Astrocyte (in vitro differentiated cells and primary cell): ENCODE results near the gene DTNA. TPM values are rescaled to one million over a fixed set of nuclear protein-coding genes. Genes with fewer than 3 reads are reported as not detected.

Experiments used
- DNase-seq: peaks from one replicate; pipeline ENCODE4 v3.0.0-alpha.2; 2010; ENCODE audit warnings: low read depth
- FAIRE-seq: peaks from 2 replicates; lab custom pipeline; 2011; peaks lifted over from hg19 to GRCh38; lab: Jason Lieb, UNC
- H2AFZ ChIP-seq: 2 replicates; pipeline ENCODE4 v1.6.0; 2012; ENCODE audit warnings: low read depth, low read length, inconsistent platforms
- H3K27ac ChIP-seq: 2 replicates; pipeline ENCODE4 v1.5.1; 2011; ENCODE audit warnings: low read depth, low read length, inconsistent platforms
- H3K27me3 ChIP-seq: 2 replicates; pipeline ENCODE4 v1.6.0; 2011; ENCODE audit warnings: low read length, inconsistent platforms; ENCODE audit not compliant: insufficient read depth
- H3K36me3 ChIP-seq: 2 replicates; pipeline ENCODE4 v1.5.1; 2011; ENCODE audit warnings: low read length, inconsistent platforms; ENCODE audit not compliant: insufficient read depth
- H3K4me1 ChIP-seq: 2 replicates; pipeline ENCODE4 v1.5.1; 2011; ENCODE audit warnings: low read length, inconsistent platforms; ENCODE audit not compliant: insufficient read depth
- H3K4me2 ChIP-seq: 2 replicates; pipeline ENCODE4 v1.6.0; 2012; ENCODE audit warnings: low read length, inconsistent platforms
- H3K4me3 ChIP-seq: 2 replicates; pipeline ENCODE4 v1.5.1; 2011; ENCODE audit warnings: low read depth, mild to moderate bottlenecking, low read length, inconsistent platforms; ENCODE audit not compliant: insufficient read depth
- H3K79me2 ChIP-seq: 2 replicates; pipeline ENCODE4 v1.6.0; 2012; ENCODE audit warnings: mild to moderate bottlenecking, low read length, inconsistent platforms; ENCODE audit not compliant: insufficient read depth
- H3K9ac ChIP-seq: 2 replicates; pipeline ENCODE4 v1.6.0; 2012; ENCODE audit warnings: mild to moderate bottlenecking, low read length, inconsistent platforms
- H3K9me3 ChIP-seq: 2 replicates; pipeline ENCODE4 v1.5.1; 2012; ENCODE audit warnings: low read depth, mild to moderate bottlenecking, low read length, inconsistent platforms; ENCODE audit not compliant: insufficient read depth
- H4K20me1 ChIP-seq: 2 replicates; pipeline ENCODE4 v1.6.0; 2012; ENCODE audit warnings: low read length, inconsistent platforms; ENCODE audit not compliant: insufficient read depth
- H3K27ac Mint-ChIP-seq: one replicate; pipeline ENCODE4 v1.8.0; 2021; ENCODE audit warnings: mild to moderate bottlenecking, mixed read lengths; ENCODE audit not compliant: unreplicated experiment
- H3K27me3 Mint-ChIP-seq: one replicate; pipeline ENCODE4 v1.8.0; 2021; ENCODE audit warnings: low read depth, mixed read lengths; ENCODE audit not compliant: unreplicated experiment
- H3K36me3 Mint-ChIP-seq: one replicate; pipeline ENCODE4 v1.8.0; 2021; ENCODE audit warnings: low read depth, mixed read lengths; ENCODE audit not compliant: unreplicated experiment
- H3K4me1 Mint-ChIP-seq: one replicate; pipeline ENCODE4 v1.8.0; 2021; ENCODE audit warnings: low read depth, mixed read lengths; ENCODE audit not compliant: unreplicated experiment
- H3K4me3 Mint-ChIP-seq: one replicate; pipeline ENCODE4 v1.8.0; 2021; ENCODE audit warnings: mild to moderate bottlenecking, moderate library complexity, mixed read lengths; ENCODE audit not compliant: unreplicated experiment
- H3K9me3 Mint-ChIP-seq: one replicate; pipeline ENCODE4 v1.8.0; 2021; ENCODE audit warnings: mild to moderate bottlenecking, mixed read lengths; ENCODE audit not compliant: unreplicated experiment
- EZH2 ChIP-seq: IDR thresholded peaks from 2 replicates; pipeline ENCODE4 v1.6.1; 2012; ENCODE audit warnings: mild to moderate bottlenecking, low read length, inconsistent platforms; ENCODE audit not compliant: insufficient read depth
- total RNA-seq: library from RNA; stranded (reverse); gene quantifications from 2 replicates; pipeline ENCODE4 v1.2.1, GENCODE V29; 2021
- TF ChIP-seq, protein P1 (sequence below): IDR thresholded peaks from 2 replicates; pipeline ENCODE4 v1.5.1; 2011; ENCODE audit warnings: low read depth, mild to moderate bottlenecking, inconsistent platforms, low read length, moderate library complexity; ENCODE audit not compliant: insufficient read depth

DTNA gene
- total RNA-seq, 1 donor from 2014 or later = 41.1 TPM

DNA sequence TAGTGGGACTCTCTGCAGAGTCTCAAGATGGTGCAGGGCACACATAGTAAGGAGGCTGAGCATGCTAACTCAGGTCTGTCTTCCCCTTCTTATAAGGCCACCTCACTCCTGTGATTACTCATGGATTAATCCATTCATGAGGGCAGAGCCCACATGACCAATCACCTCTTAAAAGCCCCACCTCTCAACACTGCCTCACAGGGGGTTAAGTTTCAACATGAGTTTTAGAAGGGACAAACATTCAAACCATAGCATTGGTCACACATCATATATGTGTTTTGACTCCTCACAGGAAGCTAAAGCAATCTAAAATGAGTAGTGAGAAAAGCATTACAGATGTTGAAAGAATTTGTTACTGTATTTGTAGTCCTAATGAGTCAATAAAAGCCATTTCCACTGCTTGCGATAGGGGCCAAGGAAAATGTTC lies 57.5 kb downstream of the DTNA start:
- peaks cover 4% of the 10 kb centered on the region for H3K36me3 Mint-ChIP-seq
- Histone ChIP-seq H3K4me3 (no peak overlapping the region), H3K4me1 (peaks cover 15% of the 10 kb centered on the region), H2AFZ (no peak overlapping the region), H3K27ac (peak overlapping the region; percentile 93), H3K36me3 (no peaks in the 10 kb centered on the region), H3K79me2 (no peaks in the 10 kb centered on the region), H3K9me3 (no peaks in the 10 kb centered on the region), H4K20me1 (no peaks in the 10 kb centered on the region), H3K9ac (peak overlapping the region; percentile 27), H3K27me3 (no peaks in the 10 kb centered on the region), H3K4me2 (peak overlapping the region; percentile 54)
- H3K27me3 Mint-ChIP-seq = no peaks in the 10 kb centered on the region
- TF ChIP-seq EZH2 = no peak
- TF ChIP-seq, protein P1, sequence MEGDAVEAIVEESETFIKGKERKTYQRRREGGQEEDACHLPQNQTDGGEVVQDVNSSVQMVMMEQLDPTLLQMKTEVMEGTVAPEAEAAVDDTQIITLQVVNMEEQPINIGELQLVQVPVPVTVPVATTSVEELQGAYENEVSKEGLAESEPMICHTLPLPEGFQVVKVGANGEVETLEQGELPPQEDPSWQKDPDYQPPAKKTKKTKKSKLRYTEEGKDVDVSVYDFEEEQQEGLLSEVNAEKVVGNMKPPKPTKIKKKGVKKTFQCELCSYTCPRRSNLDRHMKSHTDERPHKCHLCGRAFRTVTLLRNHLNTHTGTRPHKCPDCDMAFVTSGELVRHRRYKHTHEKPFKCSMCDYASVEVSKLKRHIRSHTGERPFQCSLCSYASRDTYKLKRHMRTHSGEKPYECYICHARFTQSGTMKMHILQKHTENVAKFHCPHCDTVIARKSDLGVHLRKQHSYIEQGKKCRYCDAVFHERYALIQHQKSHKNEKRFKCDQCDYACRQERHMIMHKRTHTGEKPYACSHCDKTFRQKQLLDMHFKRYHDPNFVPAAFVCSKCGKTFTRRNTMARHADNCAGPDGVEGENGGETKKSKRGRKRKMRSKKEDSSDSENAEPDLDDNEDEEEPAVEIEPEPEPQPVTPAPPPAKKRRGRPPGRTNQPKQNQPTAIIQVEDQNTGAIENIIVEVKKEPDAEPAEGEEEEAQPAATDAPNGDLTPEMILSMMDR = no peak
- H3K4me1 Mint-ChIP-seq = peaks cover 19% of the 10 kb centered on the region
- H3K9me3 Mint-ChIP-seq = no peaks in the 10 kb centered on the region
- peak overlapping the region; percentile 78 for H3K27ac Mint-ChIP-seq
- peak; percentile 89 for DNase-seq
- H3K4me3 Mint-ChIP-seq = no peak overlapping the region
- peak; percentile 80 for FAIRE-seq

DNA sequence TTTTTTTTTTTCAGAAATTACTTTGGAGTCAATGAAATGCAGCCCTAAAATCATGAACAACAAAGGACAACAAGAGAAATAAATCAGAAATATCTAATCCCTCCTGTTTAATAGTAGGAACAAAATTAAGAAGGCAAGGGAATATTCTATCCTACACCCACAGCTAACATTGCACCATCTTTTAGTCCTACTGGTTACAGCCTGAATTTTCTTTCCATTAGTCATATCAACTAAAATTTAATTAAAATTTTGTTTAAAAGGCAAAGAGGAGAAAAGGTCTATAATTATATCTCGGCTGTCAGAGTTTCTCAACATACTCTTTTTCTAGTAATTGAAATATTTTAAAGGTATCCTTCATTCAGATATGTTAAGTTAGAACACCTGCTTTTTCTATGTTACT lies 61.9 kb downstream of the DTNA start:
- H2AFZ ChIP-seq = no peak overlapping the region
- no peaks in the 10 kb centered on the region for H3K9me3 ChIP-seq
- H3K9me3 Mint-ChIP-seq = no peaks in the 10 kb centered on the region
- peak overlapping the region; percentile 79 for H3K27ac ChIP-seq
- no peak overlapping the region for H3K4me3 Mint-ChIP-seq
- peak; percentile 9 for FAIRE-seq
- TF ChIP-seq, protein P1 = no peak
- no peak for TF ChIP-seq EZH2
- no peak for DNase-seq
- H3K4me3 ChIP-seq = no peak overlapping the region
- H3K79me2 ChIP-seq = no peaks in the 10 kb centered on the region
- H3K9ac ChIP-seq = no peak overlapping the region
- H3K27ac Mint-ChIP-seq = peak overlapping the region; percentile 43
- peaks cover 31% of the 10 kb centered on the region for H3K4me1 Mint-ChIP-seq
- H3K36me3 ChIP-seq = no peaks in the 10 kb centered on the region
- H3K27me3 Mint-ChIP-seq = no peaks in the 10 kb centered on the region
- H3K4me1 ChIP-seq = peaks cover 32% of the 10 kb centered on the region
- peaks cover 4% of the 10 kb centered on the region for H3K36me3 Mint-ChIP-seq
- peak overlapping the region; percentile 70 for H3K4me2 ChIP-seq
- H4K20me1 ChIP-seq = no peaks in the 10 kb centered on the region
- no peaks in the 10 kb centered on the region for H3K27me3 ChIP-seq

DNA sequence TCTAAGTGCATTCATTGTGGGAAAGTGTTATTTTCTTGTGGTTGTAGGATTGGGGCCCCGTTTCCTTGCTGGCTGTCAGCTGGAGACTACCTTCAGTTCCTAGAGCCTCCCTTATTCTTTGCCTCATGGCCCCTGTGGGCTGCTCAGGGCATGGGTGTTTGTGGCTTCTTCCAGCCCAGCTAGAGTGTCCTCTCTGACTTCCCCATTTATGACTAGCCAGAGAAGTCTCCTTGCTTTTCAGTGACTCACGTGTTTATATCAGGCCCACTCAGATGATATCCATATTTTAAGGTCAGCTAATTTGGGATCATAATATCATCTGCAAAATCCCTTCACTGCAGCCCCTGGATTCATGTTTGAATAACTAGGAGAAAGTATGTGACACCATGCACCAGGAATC lies 62.8 kb downstream of the DTNA start:
- no peaks in the 10 kb centered on the region for H3K9me3 ChIP-seq
- H3K79me2 ChIP-seq = no peaks in the 10 kb centered on the region
- H3K27me3 ChIP-seq = no peaks in the 10 kb centered on the region
- H3K9me3 Mint-ChIP-seq = no peaks in the 10 kb centered on the region
- H3K27ac Mint-ChIP-seq = peak overlapping the region; percentile 16
- peaks cover 3% of the 10 kb centered on the region for H3K36me3 Mint-ChIP-seq
- no peaks in the 10 kb centered on the region for H3K27me3 Mint-ChIP-seq
- H3K27ac ChIP-seq = peak overlapping the region; percentile 79
- H3K4me3 ChIP-seq = peak overlapping the region; percentile 29
- peaks cover 25% of the 10 kb centered on the region for H3K4me1 ChIP-seq
- H3K4me3 Mint-ChIP-seq = no peak overlapping the region
- peaks cover 24% of the 10 kb centered on the region for H3K4me1 Mint-ChIP-seq
- H3K4me2 ChIP-seq = peak overlapping the region; percentile 70
- no peaks in the 10 kb centered on the region for H4K20me1 ChIP-seq
- FAIRE-seq (no peak), DNase-seq (peak; percentile 56)
- TF ChIP-seq, protein P1 = no peak
- TF ChIP-seq EZH2 = no peak
- no peaks in the 10 kb centered on the region for H3K36me3 ChIP-seq
- H2AFZ ChIP-seq = no peak overlapping the region
- peak overlapping the region; percentile 53 for H3K9ac ChIP-seq
